GM23338 (cell line): ENCODE results near the gene LSM14B. TPM values are rescaled to one million over a fixed set of nuclear protein-coding genes. Genes with fewer than 3 reads are reported as not detected.

Experiments used
- ATAC-seq: fragments of 200-7000 bp; cut with Tn5 transposase; 3 replicates; pipeline ENCODE4 v1.9.1; 2020
- DNase-seq: peaks from one replicate; pipeline ENCODE4 v3.0.0-alpha.2; 2015; ENCODE audit warnings: low spot score
- H2AFZ ChIP-seq: fragments of 200-600 bp; sonication (generic); 2 replicates; pipeline ENCODE4 v1.8.0; 2016; ENCODE audit warnings: antibody characterized with exemption, mild to moderate bottlenecking, moderate library complexity
- H3F3A ChIP-seq: fragments of 200-600 bp; sonication (generic); replicated peaks from 2 replicates; pipeline ENCODE4 v1.8.0; 2017; ENCODE audit warnings: antibody characterized with exemption, mixed run types, low read depth
- H3K27ac ChIP-seq: fragments of 200-600 bp; sonication (generic); 2 replicates; pipeline ENCODE4 v1.6.1; 2016; ENCODE audit warnings: low read depth
- H3K27me3 ChIP-seq: fragments of 200-600 bp; sonication (generic); 2 replicates; pipeline ENCODE4 v1.8.0; 2016; ENCODE audit warnings: mild to moderate bottlenecking, mixed run types, moderate library complexity; ENCODE audit not compliant: insufficient read depth
- H3K36me3 ChIP-seq: fragments of 200-600 bp; sonication (generic); 2 replicates; pipeline ENCODE4 v1.8.0; 2016; ENCODE audit warnings: mild to moderate bottlenecking; ENCODE audit not compliant: insufficient read depth
- H3K4me1 ChIP-seq: fragments of 200-600 bp; sonication (generic); 2 replicates; pipeline ENCODE4 v1.8.0; 2016; ENCODE audit warnings: mild to moderate bottlenecking, moderate library complexity; ENCODE audit not compliant: insufficient read depth
- H3K4me2 ChIP-seq: fragments of 200-600 bp; sonication (generic); 2 replicates; pipeline ENCODE4 v1.7.1; 2017; ENCODE audit warnings: mixed run types
- H3K4me3 ChIP-seq: fragments of 200-600 bp; sonication (generic); 2 replicates; pipeline ENCODE4 v1.6.1; 2016; ENCODE audit warnings: mixed run types
- H3K79me2 ChIP-seq: fragments of 200-600 bp; sonication (generic); replicated peaks from 2 replicates; pipeline ENCODE4 v1.8.0; 2017; ENCODE audit warnings: mild to moderate bottlenecking; ENCODE audit not compliant: insufficient read depth
- H3K9me2 ChIP-seq: fragments of 200-600 bp; sonication (generic); 2 replicates; pipeline ENCODE4 v1.8.0; 2017; ENCODE audit not compliant: insufficient read depth
- H4K20me1 ChIP-seq: fragments of 200-600 bp; sonication (generic); replicated peaks from 2 replicates; pipeline ENCODE4 v1.8.0; 2017; ENCODE audit warnings: mild to moderate bottlenecking; ENCODE audit not compliant: insufficient read depth
- H3K27ac Mint-ChIP-seq: 2 replicates; pipeline ENCODE4 v1.8.0; 2020; ENCODE audit warnings: inconsistent platforms, mild to moderate bottlenecking, moderate library complexity, mixed read lengths
- H3K27me3 Mint-ChIP-seq: 3 replicates; pipeline ENCODE4 v1.8.0; 2022; ENCODE audit warnings: low read depth, mild to moderate bottlenecking, moderate library complexity, mixed read lengths, inconsistent platforms; ENCODE audit not compliant: insufficient read depth, poor library complexity
- H3K36me3 Mint-ChIP-seq: 3 replicates; pipeline ENCODE4 v1.8.0; 2021; ENCODE audit warnings: low read depth, mild to moderate bottlenecking, inconsistent platforms, moderate library complexity, mixed read lengths
- H3K4me1 Mint-ChIP-seq: 3 replicates; pipeline ENCODE4 v1.8.0; 2020; ENCODE audit warnings: mild to moderate bottlenecking, inconsistent platforms, mixed read lengths
- H3K4me3 Mint-ChIP-seq: 3 replicates; pipeline ENCODE4 v1.8.0; 2021; ENCODE audit warnings: moderate library complexity, mild to moderate bottlenecking, inconsistent platforms, mixed read lengths
- H3K9me3 Mint-ChIP-seq: 3 replicates; pipeline ENCODE4 v1.8.0; 2020; ENCODE audit warnings: moderate library complexity, mild to moderate bottlenecking, inconsistent platforms, mixed read lengths
- EZH2 ChIP-seq: fragments of 200-600 bp; sonication (generic); IDR thresholded peaks from one replicate; pipeline ENCODE4 v1.8.0; 2017; ENCODE audit warnings: antibody characterized with exemption, mild to moderate bottlenecking, low read depth; ENCODE audit not compliant: unreplicated experiment
- EZH2phosphoT487 ChIP-seq: fragments of 200-600 bp; sonication (generic); IDR thresholded peaks from one replicate; pipeline ENCODE4 v1.8.1; 2018; ENCODE audit warnings: antibody characterized with exemption; ENCODE audit not compliant: unreplicated experiment
- NANOG ChIP-seq: IDR thresholded peaks from 2 replicates; pipeline ENCODE4 v1.6.1; 2016; ENCODE audit warnings: antibody characterized with exemption, borderline replicate concordance
- POLR2AphosphoS5 ChIP-seq: IDR thresholded peaks from 2 replicates; pipeline ENCODE4 v1.6.1; 2016; ENCODE audit warnings: antibody characterized with exemption, low read depth
- ZNF331 ChIP-seq: fragments of 250-450 bp; sonication (Bioruptor Pico); IDR thresholded peaks from 2 replicates; pipeline ENCODE4 v1.5.0; 2020; ENCODE audit warnings: low read depth, mild to moderate bottlenecking, moderate library complexity
- ZNF462 ChIP-seq: fragments of 250-450 bp; sonication (Bioruptor Pico); IDR thresholded peaks from 2 replicates; pipeline ENCODE4 v1.5.0; 2020; ENCODE audit warnings: mild to moderate bottlenecking, moderate library complexity
- polyA plus RNA-seq: library from polyadenylated mRNA; unstranded; fragments of >200 nt; fragmentation: Nextera tagmentation; extraction: Ambion mirVana; gene quantifications from 2 replicates; pipeline ENCODE4 v1.2.1, GENCODE V29; 2016
- total RNA-seq: library from RNA; depleted of rRNA; stranded (reverse); fragments of >200 nt; shearing (Covaris generic); gene quantifications from 2 replicates; pipeline ENCODE4 v1.2.3, GENCODE V29; 2014

The LSM14B gene
- total and polyA plus RNA-seq, 2 experiments from 2014 or later, result 9.6 to 55.7 TPM

GRCh38 chr20:62139636-62140035 is 17.4 kb downstream of the LSM14B start (continued):
- no peak for TF ChIP-seq ZNF462 (CRISPR knock-in tag)
- no peak for TF ChIP-seq NANOG
- no peak for TF ChIP-seq EZH2

GRCh38 chr20:62141043-62141396 is 18.7 kb downstream of the LSM14B start:
- Mint-ChIP-seq H3K27me3 (peaks cover 21% of the 10 kb centered on the region), H3K9me3 (no peaks in the 10 kb centered on the region; the same call in 2 of the 3 replicates), H3K27ac (peak overlapping the region; percentile 33; the same call in 1 of the 2 replicates), H3K36me3 (peaks cover 73% of the 10 kb centered on the region), H3K4me3 (peak overlapping the region; percentile 94), H3K4me1 (peaks cover 24% of the 10 kb centered on the region)
- peaks cover 8% of the 10 kb centered on the region for H3K4me1 ChIP-seq
- no peak for DNase-seq
- H3K27me3 ChIP-seq, result no peaks in the 10 kb centered on the region
- no peaks in the 10 kb centered on the region for H3K9me2 ChIP-seq
- peaks cover 41% of the 10 kb centered on the region for H3F3A ChIP-seq
- H3K27ac ChIP-seq, result 0 out of 2 replicates have a peak overlapping the region, but pooled peaks have one; percentile 55
- no peak overlapping the region for H2AFZ ChIP-seq
- H3K79me2 ChIP-seq, result peaks cover 62% of the 10 kb centered on the region
- no peak overlapping the region; the same call in 1 of the 2 replicates for H3K4me3 ChIP-seq
- peaks cover 44% of the 10 kb centered on the region for H3K36me3 ChIP-seq
- peak overlapping the region; percentile 95; the same call in 1 of the 2 replicates for H3K4me2 ChIP-seq
- peaks cover 60% of the 10 kb centered on the region for H4K20me1 ChIP-seq
- no peak for ATAC-seq
- TF ChIP-seq EZH2phosphoT487 (no peak), ZNF462 (CRISPR knock-in tag) (no peak), POLR2AphosphoS5 (no peak), ZNF331 (CRISPR knock-in tag) (no peak)
